Islet precursor cell (in vitro differentiated cells): Measurements from ENCODE around the gene SPC24.
A peak's percentile ranks its signal among the peaks of the same experiment; 100 is the strongest.
"Not testable (repeated sequence)": the region's sequence is repeated elsewhere in the genome, so short reads cannot be mapped to it uniquely, and the experiment has no call there.

Source experiments
- DNase-seq: peaks from one replicate; pipeline ENCODE4 v3.0.0-alpha.2; 2018

The SPC24 gene

GRCh38 chr19:11121963-11122362 lies 33.6 kb downstream of the SPC24 start:
- DNase-seq = not testable (repeated sequence)

- no peak for DNase-seq
These were observed 39.1 kb downstream of the SPC24 start for GRCh38 chr19:11116507-11116906.

- DNase-seq = no peak
These were observed 39.6 kb downstream of the SPC24 start for GRCh38 chr19:11115895-11116446.

- DNase-seq = no peak
These were observed 40.5 kb downstream of the SPC24 start for GRCh38 chr19:11115042-11115441.

- no peak for DNase-seq
These were observed 42.4 kb downstream of the SPC24 start for GRCh38 chr19:11113140-11113708.

GRCh38 chr19:11111771-11112144 lies 43.8 kb downstream of the SPC24 start:
- no peak for DNase-seq

GRCh38 chr19:11111117-11111770 lies 44.3 kb downstream of the SPC24 start:
- DNase-seq = no peak

- no peak for DNase-seq
These were observed 46.8 kb downstream of the SPC24 start for GRCh38 chr19:11108746-11109145.

GRCh38 chr19:11106477-11106876 lies 49.1 kb downstream of the SPC24 start:
- DNase-seq = peak; percentile 67

GRCh38 chr19:11105014-11105636 lies 50.5 kb downstream of the SPC24 start:
- peak; percentile 64 for DNase-seq

- DNase-seq = not testable (repeated sequence)
These were observed 51.9 kb downstream of the SPC24 start for GRCh38 chr19:11103667-11104066.

GRCh38 chr19:11102944-11103343 lies 52.6 kb downstream of the SPC24 start:
- DNase-seq = no peak

GRCh38 chr19:11101057-11101456 lies 54.5 kb downstream of the SPC24 start:
- no peak for DNase-seq

GRCh38 chr19:11100049-11100448 lies 55.5 kb downstream of the SPC24 start:
- DNase-seq = no peak

GRCh38 chr19:11098861-11099260 lies 56.7 kb downstream of the SPC24 start:
- no peak for DNase-seq

- DNase-seq = no peak
These were observed 57.3 kb downstream of the SPC24 start for GRCh38 chr19:11098327-11098726.

- not testable (repeated sequence) for DNase-seq
These were observed 58.2 kb downstream of the SPC24 start for GRCh38 chr19:11097367-11097766.

GRCh38 chr19:11096210-11096841 lies 59.3 kb downstream of the SPC24 start:
- no peak for DNase-seq
